ENCODE measurements around the gene DCTPP1. TPM values are rescaled to one million over a fixed set of nuclear protein-coding genes. Genes with fewer than 3 reads are reported as not detected.

DCTPP1 gene
- total RNA-seq, 2 experiments from 2014 or later = 89.3 to 102 TPM

GRCh38 chr16:30382111-30382881, 47.5 kb downstream of the DCTPP1 start, which contains the start of gene SEPTIN1:
Gene SEPTIN1, minus strand, starts transcription at chr16:30382561. Its CDS starts 19 bp downstream, at chr16:30382542.
- Mint-ChIP-seq H3K27ac (peak within 1 kb of the TSS; percentile 98), H3K4me3 (peak within 1 kb of the TSS; percentile 84), H3K36me3 (ENCODE audit: low read depth) (peaks cover 30% of the 10 kb centered on the region), H3K4me1 (peaks cover 47% of the 10 kb centered on the region), H3K9me3 (ENCODE audit: low read depth) (no peaks in the 10 kb centered on the region), H3K27me3 (no peaks in the 10 kb centered on the region)
- DNase-seq (peak; percentile 89), ATAC-seq (peak; percentile 50)
- POLR2A ChIA-PET = interaction anchor here (0.6 to 1.5 kb wide), 8 partner anchors 9 to 277 kb away, joined by 3 to 8 read pairs (median 4); partner anchors contain the start of genes DCTPP1 and ZNF771
- intact Hi-C loops (cut with DNase I, micrococcal nuclease) = loop anchor here (1.0 to 2.0 kb wide), 3 partner anchors 13 to 27 kb away; partner anchors contain the start of genes ZNF48 (in 1 of the 2) and ZNF771 (in 1 of the 2)
- CTCF ChIA-PET = interaction anchor here (0.5 to 2.5 kb wide), 12 partner anchors 11 to 431 kb away, joined by 3 to 18 read pairs (median 4); partner anchors contain the start of genes DCTPP1, TBC1D10B and ZNF48

GRCh38 chr16:30381291-30382041, 48.4 kb downstream of the DCTPP1 start:
- CTCF ChIA-PET = interaction anchor here (0.5 to 1.9 kb wide), 6 partner anchors 11 to 313 kb away, joined by 3 to 8 read pairs (median 4); partner anchors contain the start of gene DCTPP1
- ATAC-seq (no peak), DNase-seq (peak; percentile 64)
- Mint-ChIP-seq H3K4me1 (peaks cover 51% of the 10 kb centered on the region), H3K4me3 (peak overlapping the region; percentile 84), H3K27me3 (no peaks in the 10 kb centered on the region), H3K9me3 (ENCODE audit: low read depth) (no peaks in the 10 kb centered on the region), H3K27ac (peak overlapping the region; percentile 98), H3K36me3 (ENCODE audit: low read depth) (peaks cover 30% of the 10 kb centered on the region)
- intact Hi-C loops (cut with DNase I, micrococcal nuclease) = loop anchor here (1.0 to 2.0 kb wide), 3 partner anchors 14 to 27 kb away; partner anchors contain the start of genes ZNF48 (in 1 of the 2) and ZNF771 (in 1 of the 2)
- POLR2A ChIA-PET = interaction anchor here (1.5 kb wide), 1 partner anchor 36 kb away, joined by 8 read pairs; no protein-coding TSS in a partner anchor

GRCh38 chr16:30380803-30381208, 49.0 kb downstream of the DCTPP1 start:
- intact Hi-C loops (cut with DNase I, micrococcal nuclease) = no loop called here
- H3K36me3 Mint-ChIP-seq (ENCODE audit: low read depth) = peaks cover 30% of the 10 kb centered on the region
- DNase-seq (no peak), ATAC-seq (no peak)
- no peaks in the 10 kb centered on the region for H3K27me3 Mint-ChIP-seq
- ChIA-PET POLR2A (no interaction called here), CTCF (interaction anchor here (0.7 to 1.3 kb wide), 3 partner anchors 10 to 218 kb away, joined by 3 to 4 read pairs (median 3); no protein-coding TSS in a partner anchor)
- peak overlapping the region; percentile 98 for H3K27ac Mint-ChIP-seq
- peaks cover 51% of the 10 kb centered on the region for H3K4me1 Mint-ChIP-seq
- no peaks in the 10 kb centered on the region for H3K9me3 Mint-ChIP-seq (ENCODE audit: low read depth)
- H3K4me3 Mint-ChIP-seq = peak overlapping the region; percentile 84

GRCh38 chr16:30380072-30380802, 49.6 kb downstream of the DCTPP1 start:
- peak overlapping the region; percentile 99 for H3K4me3 Mint-ChIP-seq
- H3K9me3 Mint-ChIP-seq (ENCODE audit: low read depth) = no peaks in the 10 kb centered on the region

GRCh38 chr16:30379158-30379783, 50.6 kb downstream of the DCTPP1 start:
- ATAC-seq (no peak), DNase-seq (peak; percentile 26)
- Mint-ChIP-seq H3K27ac (peak overlapping the region; percentile 99), H3K9me3 (ENCODE audit: low read depth) (no peaks in the 10 kb centered on the region), H3K4me3 (peak overlapping the region; percentile 99), H3K27me3 (no peaks in the 10 kb centered on the region), H3K36me3 (ENCODE audit: low read depth) (peaks cover 30% of the 10 kb centered on the region), H3K4me1 (peaks cover 49% of the 10 kb centered on the region)
- ChIA-PET CTCF (interaction anchor here (1.7 kb wide), 1 partner anchor 28 kb away, joined by 3 read pairs; the partner anchor contains the start of gene ZNF771), POLR2A (no interaction called here)
- intact Hi-C loops (cut with DNase I, micrococcal nuclease) = loop anchor here (2.0 to 10.0 kb wide), 5 partner anchors 16 to 1554 kb away; partner anchors contain the start of genes ATXN2L (in 1 of the 2), FUS (in 1 of the 2), ITGAL (in 1 of the 2) and PAGR1 (in 1 of the 2)

More at GRCh38 chr16:30380072-30380802, 49.6 kb downstream of the DCTPP1 start:
- ChIA-PET CTCF (interaction anchor here (0.7 to 1.3 kb wide), 2 partner anchors 53 to 218 kb away, joined by 3 to 4 read pairs; no protein-coding TSS in a partner anchor), POLR2A (no interaction called here)
- H3K36me3 Mint-ChIP-seq (ENCODE audit: low read depth) = peaks cover 30% of the 10 kb centered on the region
- H3K27me3 Mint-ChIP-seq = no peaks in the 10 kb centered on the region
- peak overlapping the region; percentile 99 for H3K27ac Mint-ChIP-seq
- H3K4me1 Mint-ChIP-seq = peaks cover 49% of the 10 kb centered on the region
- intact Hi-C loops (cut with DNase I, micrococcal nuclease) = no loop called here
- ATAC-seq (no peak), DNase-seq (no peak)

- Mint-ChIP-seq H3K4me1 (peaks cover 44% of the 10 kb centered on the region), H3K27me3 (no peaks in the 10 kb centered on the region), H3K36me3 (ENCODE audit: low read depth) (peaks cover 30% of the 10 kb centered on the region), H3K9me3 (ENCODE audit: low read depth) (no peaks in the 10 kb centered on the region), H3K27ac (peak overlapping the region; percentile 99), H3K4me3 (peak overlapping the region; percentile 99)
- DNase-seq (peak; percentile 100), ATAC-seq (peak; percentile 87)
- intact Hi-C loops (cut with DNase I, micrococcal nuclease) = loop anchor here (1.0 to 10.0 kb wide), 13 partner anchors 8 to 1554 kb away; partner anchors contain the start of genes TBC1D10B (in 2 of the 2), ALDOA (in 1 of the 2), ATXN2L (in 1 of the 2) and CD2BP2 (in 1 of the 2)
- ChIA-PET POLR2A (interaction anchor here (0.6 to 0.7 kb wide), 3 partner anchors 9 to 322 kb away, joined by 3 to 4 read pairs (median 4); no protein-coding TSS in a partner anchor), CTCF (interaction anchor here (0.7 to 1.7 kb wide), 3 partner anchors 29 to 44 kb away, joined by 3 to 4 read pairs (median 3); partner anchors contain the start of gene ZNF771)
Measured at GRCh38 chr16:30378236-30379157, 51.3 kb downstream of the DCTPP1 start.

GRCh38 chr16:30377812-30378235, 52.0 kb downstream of the DCTPP1 start:
- CTCF ChIA-PET = interaction anchor here (0.7 to 1.7 kb wide), 3 partner anchors 30 to 43 kb away, joined by 3 to 4 read pairs (median 3); partner anchors contain the start of gene ZNF771

GRCh38 chr16:30377050-30377811, 52.6 kb downstream of the DCTPP1 start:
- ChIA-PET POLR2A (interaction anchor here (0.6 to 0.7 kb wide), 3 partner anchors 23 to 323 kb away, joined by 3 to 4 read pairs (median 4); no protein-coding TSS in a partner anchor), CTCF (interaction anchor here (1.0 to 1.7 kb wide), 2 partner anchors 30 to 42 kb away, joined by 3 read pairs; partner anchors contain the start of gene ZNF771)
- H3K27ac Mint-ChIP-seq = peak overlapping the region; percentile 99
- H3K36me3 Mint-ChIP-seq (ENCODE audit: low read depth) = peaks cover 30% of the 10 kb centered on the region
- no peaks in the 10 kb centered on the region for H3K27me3 Mint-ChIP-seq
- DNase-seq (no peak), ATAC-seq (no peak)
- no peaks in the 10 kb centered on the region for H3K9me3 Mint-ChIP-seq (ENCODE audit: low read depth)
- intact Hi-C loops (cut with DNase I, micrococcal nuclease) = loop anchor here (1.0 to 10.0 kb wide), 5 partner anchors 53 to 1552 kb away; partner anchors contain the start of genes ATXN2L (in 1 of the 2), DCTPP1 (in 1 of the 2), FUS (in 1 of the 2) and ITGAL (in 1 of the 2)
- peak overlapping the region; percentile 99 for H3K4me3 Mint-ChIP-seq
- H3K4me1 Mint-ChIP-seq = peaks cover 37% of the 10 kb centered on the region

More at GRCh38 chr16:30377812-30378235, 52.0 kb downstream of the DCTPP1 start:
- H3K27me3 Mint-ChIP-seq = no peaks in the 10 kb centered on the region
- ATAC-seq (peak; percentile 34), DNase-seq (peak; percentile 92)
- POLR2A ChIA-PET = interaction anchor here (0.6 to 0.7 kb wide), 4 partner anchors 9 to 323 kb away, joined by 3 to 4 read pairs (median 4); no protein-coding TSS in a partner anchor
- H3K9me3 Mint-ChIP-seq (ENCODE audit: low read depth) = no peaks in the 10 kb centered on the region
- H3K36me3 Mint-ChIP-seq (ENCODE audit: low read depth) = peaks cover 30% of the 10 kb centered on the region
- intact Hi-C loops (cut with DNase I, micrococcal nuclease) = loop anchor here (1.0 to 10.0 kb wide), 15 partner anchors 8 to 1553 kb away; partner anchors contain the start of genes TBC1D10B (in 2 of the 2), ALDOA (in 1 of the 2), ATXN2L (in 1 of the 2) and CD2BP2 (in 1 of the 2)
- peak overlapping the region; percentile 99 for H3K27ac Mint-ChIP-seq
- peaks cover 39% of the 10 kb centered on the region for H3K4me1 Mint-ChIP-seq
- H3K4me3 Mint-ChIP-seq = peak overlapping the region; percentile 99

Data from activated CD4-positive, alpha-beta T cell treated with anti-CD3 and anti-CD28 coated beads for 36 hours (primary cell).